ENCODE results near the gene TXNRD1.

Gene TXNRD1

GRCh38 chr12:104181313-104181712 lies 34.3 kb upstream of the TXNRD1 start:
- peaks cover 8% of the 10 kb centered on the region for H3K27me3 Mint-ChIP-seq
- DNase-seq (ENCODE audit: low spot score in 2 of 2) (no peak), ATAC-seq (replicated peaks; ENCODE audit: extremely low read depth, poor library complexity, severe bottlenecking) (no peak)
- H3K36me3 Mint-ChIP-seq (ENCODE audit: insufficient read depth): no peaks in the 10 kb centered on the region
- no peaks in the 10 kb centered on the region for H3K4me1 Mint-ChIP-seq
- no peak overlapping the region for H3K27ac Mint-ChIP-seq (ENCODE audit: low read depth)
- H3K9me3 Mint-ChIP-seq: no peaks in the 10 kb centered on the region
- H3K4me3 Mint-ChIP-seq: no peak overlapping the region

- DNase-seq (ENCODE audit: low spot score in 2 of 2) (no peak), ATAC-seq (replicated peaks; ENCODE audit: extremely low read depth, poor library complexity, severe bottlenecking) (no peak)
- Mint-ChIP-seq H3K4me3 (no peak overlapping the region), H3K36me3 (ENCODE audit: insufficient read depth) (no peaks in the 10 kb centered on the region), H3K4me1 (no peaks in the 10 kb centered on the region), H3K27ac (ENCODE audit: low read depth) (no peak overlapping the region), H3K27me3 (peaks cover 8% of the 10 kb centered on the region), H3K9me3 (no peaks in the 10 kb centered on the region)
Observed at GRCh38 chr12:104182144-104182543, 33.4 kb upstream of the TXNRD1 start.

GRCh38 chr12:104182621-104183378 lies 32.8 kb upstream of the TXNRD1 start:
- H3K27ac Mint-ChIP-seq (ENCODE audit: low read depth): no peak overlapping the region
- ATAC-seq (replicated peaks; ENCODE audit: extremely low read depth, poor library complexity, severe bottlenecking): no peak
- no peaks in the 10 kb centered on the region for H3K4me1 Mint-ChIP-seq
- no peak overlapping the region for H3K4me3 Mint-ChIP-seq
- no peak for DNase-seq (ENCODE audit: low spot score in 2 of 2)
- H3K9me3 Mint-ChIP-seq: no peaks in the 10 kb centered on the region
- peaks cover 5% of the 10 kb centered on the region for H3K27me3 Mint-ChIP-seq
- no peaks in the 10 kb centered on the region for H3K36me3 Mint-ChIP-seq (ENCODE audit: insufficient read depth)

GRCh38 chr12:104183443-104183842 lies 32.1 kb upstream of the TXNRD1 start:
- DNase-seq (ENCODE audit: low spot score in 2 of 2): no peak
- no peak overlapping the region for H3K27ac Mint-ChIP-seq (ENCODE audit: low read depth)

GRCh38 chr12:104187446-104188155 lies 28.0 kb upstream of the TXNRD1 start:
- DNase-seq (ENCODE audit: low spot score in 2 of 2) (no peak), ATAC-seq (replicated peaks; ENCODE audit: extremely low read depth, poor library complexity, severe bottlenecking) (no peak)
- Mint-ChIP-seq H3K4me3 (no peak overlapping the region), H3K27me3 (no peaks in the 10 kb centered on the region), H3K4me1 (no peaks in the 10 kb centered on the region), H3K27ac (ENCODE audit: low read depth) (no peak overlapping the region), H3K9me3 (no peaks in the 10 kb centered on the region), H3K36me3 (ENCODE audit: insufficient read depth) (no peaks in the 10 kb centered on the region)

More at GRCh38 chr12:104183443-104183842, 32.1 kb upstream of the TXNRD1 start:
- Mint-ChIP-seq H3K4me1 (no peaks in the 10 kb centered on the region), H3K36me3 (ENCODE audit: insufficient read depth) (no peaks in the 10 kb centered on the region), H3K9me3 (no peaks in the 10 kb centered on the region), H3K4me3 (no peak overlapping the region), H3K27me3 (no peaks in the 10 kb centered on the region)
- no peak for ATAC-seq (replicated peaks; ENCODE audit: extremely low read depth, poor library complexity, severe bottlenecking)

GRCh38 chr12:104188534-104188933 lies 27.0 kb upstream of the TXNRD1 start:
- Mint-ChIP-seq H3K4me3 (no peak overlapping the region), H3K9me3 (no peaks in the 10 kb centered on the region), H3K36me3 (ENCODE audit: insufficient read depth) (no peaks in the 10 kb centered on the region), H3K27ac (ENCODE audit: low read depth) (no peak overlapping the region), H3K4me1 (no peaks in the 10 kb centered on the region), H3K27me3 (no peaks in the 10 kb centered on the region)
- DNase-seq (ENCODE audit: low spot score in 2 of 2) (no peak), ATAC-seq (replicated peaks; ENCODE audit: extremely low read depth, poor library complexity, severe bottlenecking) (no peak)

- no peak overlapping the region for H3K4me3 Mint-ChIP-seq
Observed at GRCh38 chr12:104189915-104190555, 25.5 kb upstream of the TXNRD1 start.

GRCh38 chr12:104190641-104191176 lies 24.9 kb upstream of the TXNRD1 start:
- H3K36me3 Mint-ChIP-seq (ENCODE audit: insufficient read depth): no peaks in the 10 kb centered on the region
- H3K9me3 Mint-ChIP-seq: no peaks in the 10 kb centered on the region
- peaks cover 4% of the 10 kb centered on the region for H3K27me3 Mint-ChIP-seq
- no peaks in the 10 kb centered on the region for H3K4me1 Mint-ChIP-seq
- no peak overlapping the region for H3K4me3 Mint-ChIP-seq
- H3K27ac Mint-ChIP-seq (ENCODE audit: low read depth): no peak overlapping the region
- ATAC-seq (replicated peaks; ENCODE audit: extremely low read depth, poor library complexity, severe bottlenecking) (no peak), DNase-seq (ENCODE audit: low spot score in 2 of 2) (no peak)

More at GRCh38 chr12:104189915-104190555, 25.5 kb upstream of the TXNRD1 start:
- no peaks in the 10 kb centered on the region for H3K27me3 Mint-ChIP-seq
- DNase-seq (ENCODE audit: low spot score in 2 of 2) (no peak), ATAC-seq (replicated peaks; ENCODE audit: extremely low read depth, poor library complexity, severe bottlenecking) (no peak)
- H3K4me1 Mint-ChIP-seq: no peaks in the 10 kb centered on the region
- no peaks in the 10 kb centered on the region for H3K9me3 Mint-ChIP-seq
- H3K27ac Mint-ChIP-seq (ENCODE audit: low read depth): no peak overlapping the region
- no peaks in the 10 kb centered on the region for H3K36me3 Mint-ChIP-seq (ENCODE audit: insufficient read depth)

GRCh38 chr12:104197264-104197663 lies 18.3 kb upstream of the TXNRD1 start:
- Mint-ChIP-seq H3K27ac (ENCODE audit: low read depth) (no peak overlapping the region), H3K27me3 (peaks cover 50% of the 10 kb centered on the region), H3K9me3 (no peaks in the 10 kb centered on the region), H3K36me3 (ENCODE audit: insufficient read depth) (no peaks in the 10 kb centered on the region), H3K4me1 (no peaks in the 10 kb centered on the region), H3K4me3 (no peak overlapping the region)
- no peak for ATAC-seq (replicated peaks; ENCODE audit: extremely low read depth, poor library complexity, severe bottlenecking)
- no peak for DNase-seq (ENCODE audit: low spot score in 2 of 2)

- DNase-seq (ENCODE audit: low spot score in 2 of 2) (no peak), ATAC-seq (replicated peaks; ENCODE audit: extremely low read depth, poor library complexity, severe bottlenecking) (no peak)
- H3K9me3 Mint-ChIP-seq: no peaks in the 10 kb centered on the region
- no peaks in the 10 kb centered on the region for H3K4me1 Mint-ChIP-seq
- peaks cover 56% of the 10 kb centered on the region for H3K27me3 Mint-ChIP-seq
- no peak overlapping the region for H3K27ac Mint-ChIP-seq (ENCODE audit: low read depth)
- H3K36me3 Mint-ChIP-seq (ENCODE audit: insufficient read depth): no peaks in the 10 kb centered on the region
- no peak overlapping the region for H3K4me3 Mint-ChIP-seq
Observed at GRCh38 chr12:104199964-104200363, 15.6 kb upstream of the TXNRD1 start.

- peak; percentile 21 to 31 for DNase-seq (ENCODE audit: low spot score in 2 of 2)
- no peaks in the 10 kb centered on the region for H3K4me1 Mint-ChIP-seq
- no peaks in the 10 kb centered on the region for H3K36me3 Mint-ChIP-seq (ENCODE audit: insufficient read depth)
Observed at GRCh38 chr12:104201238-104202001, 14.2 kb upstream of the TXNRD1 start.

More at GRCh38 chr12:104201238-104202001, 14.2 kb upstream of the TXNRD1 start:
- Mint-ChIP-seq H3K9me3 (no peaks in the 10 kb centered on the region), H3K27ac (ENCODE audit: low read depth) (no peak overlapping the region), H3K4me3 (no peak overlapping the region), H3K27me3 (peaks cover 47% of the 10 kb centered on the region)
- peak; percentile 75 for ATAC-seq (replicated peaks; ENCODE audit: extremely low read depth, poor library complexity, severe bottlenecking)

Measured in central memory CD8-positive, alpha-beta T cell (primary cell).